H1 (cell line): ENCODE results near the gene RRN3. TPM values are rescaled to one million over a fixed set of nuclear protein-coding genes. Genes with fewer than 3 reads are reported as not detected.

Experiments used
- CTCF ChIA-PET: fragments of 300-600 bp; sonication (Branson Sonifier 250); formaldehyde crosslinking; loops from one replicate; lab custom pipeline; 2021; ENCODE audit not compliant: partially characterized antibody; lab: Charles Lee
- POLR2A ChIA-PET: fragments of 300-600 bp; sonication (Branson Sonifier 250); formaldehyde crosslinking; loops from one replicate; lab custom pipeline; 2021; ENCODE audit warnings: inconsistent platforms; ENCODE audit not compliant: partially characterized antibody; lab: Charles Lee
- DNase-seq, 2 experiments: peaks; one replicate each; pipeline versions ENCODE4 v3.0.0 to v3.0.0-alpha.2; 2010 to 2022; ENCODE audit warnings: low spot score in 2 of 2, low read depth in 1 of 2, mixed read lengths in 1 of 2
- FAIRE-seq: peaks from 2 replicates; lab custom pipeline; 2011; peaks lifted over from hg19 to GRCh38; lab: Jason Lieb, UNC
- H2AFZ ChIP-seq: 2 replicates; pipeline ENCODE4 v1.8.1; 2012; ENCODE audit warnings: low read length, inconsistent platforms
- H2AK5ac ChIP-seq: 2 replicates; pipeline ENCODE4 v1.6.1; 2013; ENCODE audit warnings: low read depth, low read length
- H2BK120ac ChIP-seq: replicated peaks from 2 replicates; pipeline ENCODE3; 2013; ENCODE audit warnings: low read depth, low read length, inconsistent platforms
- H2BK12ac ChIP-seq: 2 replicates; pipeline ENCODE4 v1.6.1; 2013; ENCODE audit warnings: low read depth, low read length
- H2BK15ac ChIP-seq: 2 replicates; pipeline ENCODE4 v1.6.1; 2013; ENCODE audit warnings: low read length
- H2BK20ac ChIP-seq: 2 replicates; pipeline ENCODE4 v1.6.1; 2013; ENCODE audit warnings: low read length
- H2BK5ac ChIP-seq: 2 replicates; pipeline ENCODE4 v1.6.1; 2013; ENCODE audit warnings: low read depth, low read length
- H3K14ac ChIP-seq: 2 replicates; pipeline ENCODE4 v1.6.1; 2013; ENCODE audit warnings: inconsistent platforms; ENCODE audit not compliant: insufficient read length
- H3K18ac ChIP-seq: 2 replicates; pipeline ENCODE4 v1.6.1; 2013; ENCODE audit warnings: low read length; ENCODE audit errors: extremely low read depth
- H3K23ac ChIP-seq: 2 replicates; pipeline ENCODE4 v1.6.1; 2013; ENCODE audit warnings: inconsistent platforms; ENCODE audit not compliant: insufficient read length
- H3K23me2 ChIP-seq: 2 replicates; pipeline ENCODE4 v1.6.1; 2013; ENCODE audit warnings: low read depth, low read length
- H3K27ac ChIP-seq: 2 replicates; pipeline ENCODE4 v1.6.1; 2011; ENCODE audit warnings: low read depth, low read length, inconsistent platforms
- H3K27me3 ChIP-seq, 4 experiments: replicated peaks in 1 of 4; 1 replicate in 1 of 4; 2 replicates in 3 of 4; pipeline versions ENCODE4 v1.6.1 to v1.8.1; 2011 to 2013; ENCODE audit warnings: low read length in 3 of 4, mild to moderate bottlenecking in 3 of 4, inconsistent platforms in 2 of 4, mixed read lengths in 2 of 4, moderate library complexity in 1 of 4; ENCODE audit not compliant: control insufficient read depth in 3 of 4, insufficient read depth in 3 of 4; ENCODE audit errors: extremely low read depth in 1 of 4
- H3K36me3 ChIP-seq, 4 experiments: 2 replicates each; pipeline versions ENCODE4 v1.6.1 to v1.8.1; 2011 to 2013; ENCODE audit warnings: mild to moderate bottlenecking in 4 of 4, low read length in 3 of 4, moderate library complexity in 2 of 4, control low read depth in 1 of 4, inconsistent platforms in 1 of 4; ENCODE audit not compliant: insufficient read depth in 4 of 4, control insufficient read depth in 2 of 4
- H3K4ac ChIP-seq: replicated peaks from 2 replicates; pipeline ENCODE3; 2013; ENCODE audit warnings: low read length, low read depth, mixed read lengths, inconsistent platforms; ENCODE audit not compliant: insufficient read length
- H3K4me1 ChIP-seq, 4 experiments: replicated peaks in 1 of 4; 1 replicate in 1 of 4; 2 replicates in 3 of 4; pipeline versions ENCODE4 v1.6.1 to v1.8.1; 2011 to 2013; ENCODE audit warnings: low read length in 3 of 4, inconsistent platforms in 2 of 4, mixed read lengths in 1 of 4; ENCODE audit not compliant: insufficient read depth in 4 of 4, control insufficient read depth in 3 of 4
- H3K4me2 ChIP-seq, 2 experiments: 2 replicates each; pipeline versions ENCODE4 v1.6.1 to v1.8.1; 2011 to 2013; ENCODE audit warnings: low read depth in 2 of 2, low read length in 2 of 2, control low read depth in 1 of 2, inconsistent platforms in 1 of 2, mild to moderate bottlenecking in 1 of 2; ENCODE audit not compliant: insufficient read depth in 1 of 2
- H3K4me3 ChIP-seq, 4 experiments: fragments of 200-600, 300-600 bp in 1 of 4; sonication (generic), shearing (Covaris generic), sonication (Bioruptor Twin) in 1 of 4; 2 replicates each; pipeline versions ENCODE4 v1.5.1 to v1.8.1; 2011 to 2016; ENCODE audit warnings: low read length in 4 of 4, low read depth in 3 of 4, control low read depth in 2 of 4, inconsistent platforms in 2 of 4, mild to moderate bottlenecking in 2 of 4, mixed read lengths in 1 of 4, moderate library complexity in 1 of 4; ENCODE audit not compliant: insufficient read depth in 2 of 4; ENCODE audit errors: extremely low read depth in 1 of 4
- H3K56ac ChIP-seq: replicated peaks from 2 replicates; pipeline ENCODE3; 2013; ENCODE audit warnings: low read depth, mild to moderate bottlenecking, mixed read lengths, low read length, inconsistent platforms; ENCODE audit not compliant: insufficient read length
- H3K79me1 ChIP-seq: 2 replicates; pipeline ENCODE4 v1.6.1; 2013; ENCODE audit warnings: low read depth, low read length, control low read depth
- H3K79me2 ChIP-seq, 2 experiments: 2 replicates each; pipeline versions ENCODE4 v1.6.1 to v1.8.1; 2012 to 2013; ENCODE audit warnings: low read length in 2 of 2, mild to moderate bottlenecking in 2 of 2, inconsistent platforms in 1 of 2; ENCODE audit not compliant: insufficient read depth in 2 of 2, control insufficient read depth in 1 of 2
- H3K9ac ChIP-seq, 4 experiments: replicated peaks in 1 of 4; 1 replicate in 1 of 4; 2 replicates in 3 of 4; pipeline versions ENCODE4 v1.6.1 to v1.8.1; 2011 to 2013; ENCODE audit warnings: low read depth in 3 of 4, low read length in 3 of 4, control low read depth in 2 of 4, mild to moderate bottlenecking in 2 of 4, moderate library complexity in 2 of 4, inconsistent platforms in 1 of 4; ENCODE audit errors: extremely low read depth in 1 of 4
- H3K9me3 ChIP-seq, 2 experiments: 2 replicates each; pipeline versions ENCODE4 v1.6.1 to v1.8.1; 2012 to 2013; ENCODE audit warnings: mild to moderate bottlenecking in 2 of 2, moderate library complexity in 2 of 2, control low read depth in 1 of 2, inconsistent platforms in 1 of 2, low read depth in 1 of 2, low read length in 1 of 2, mixed read lengths in 1 of 2; ENCODE audit not compliant: insufficient read depth in 2 of 2
- H4K20me1 ChIP-seq, 2 experiments: replicated peaks in 1 of 2; 2 replicates each; pipeline versions ENCODE3 to v1.8.1; 2011 to 2013; ENCODE audit warnings: inconsistent platforms in 2 of 2, low read length in 2 of 2, mild to moderate bottlenecking in 1 of 2; ENCODE audit not compliant: insufficient read depth in 2 of 2, control insufficient read depth in 1 of 2
- H4K5ac ChIP-seq: 2 replicates; pipeline ENCODE4 v1.6.1; 2013; ENCODE audit warnings: low read length, low read depth, mixed read lengths, inconsistent platforms; ENCODE audit not compliant: insufficient read length
- H4K8ac ChIP-seq: 2 replicates; pipeline ENCODE4 v1.8.0; 2013; ENCODE audit warnings: mild to moderate bottlenecking, moderate library complexity, low read length, inconsistent platforms; ENCODE audit not compliant: insufficient read depth; ENCODE audit errors: extremely low read depth
- H4K91ac ChIP-seq: replicated peaks from 2 replicates; pipeline ENCODE3; 2013; ENCODE audit warnings: low read length, mixed read lengths, inconsistent platforms; ENCODE audit not compliant: insufficient read length
- BCL11A ChIP-seq, 2 experiments: IDR thresholded peaks; one replicate each; pipeline ENCODE4 v1.6.1; 2011; ENCODE audit warnings: low read depth in 2 of 2, low read length in 2 of 2, mild to moderate bottlenecking in 2 of 2
- JUN ChIP-seq: IDR thresholded peaks from 2 replicates; pipeline ENCODE4 v1.6.1; 2011; ENCODE audit warnings: low read depth, mild to moderate bottlenecking, improper control_type of control experiment, low read length
- KDM1A ChIP-seq: fragments of 200-600, 300-600 bp; sonication (generic); IDR thresholded peaks from 2 replicates; pipeline ENCODE4 v1.7.1; 2016; ENCODE audit warnings: mild to moderate bottlenecking, low read length, borderline replicate concordance
- RBBP5 ChIP-seq: IDR thresholded peaks from 2 replicates; pipeline ENCODE4 v1.7.1; 2012; ENCODE audit warnings: low read depth, mild to moderate bottlenecking, inconsistent platforms, low read length, moderate library complexity, borderline replicate concordance
- SIN3A ChIP-seq, 2 experiments: IDR thresholded peaks in 1 of 2; conservative IDR thresholded peaks in 1 of 2; 2 replicates each; pipeline ENCODE4 v1.6.1; 2011 to 2012; ENCODE audit warnings: low read length in 2 of 2, improper control_type of control experiment in 1 of 2, low read depth in 1 of 2, mild to moderate bottlenecking in 1 of 2
- SIRT6 ChIP-seq: IDR thresholded peaks from one replicate; pipeline ENCODE4 v1.7.1; 2012; ENCODE audit warnings: low read length, inconsistent platforms
- SP4 ChIP-seq: IDR thresholded peaks from 2 replicates; pipeline ENCODE4 v1.6.1; 2012; ENCODE audit warnings: low read length, inconsistent platforms
- TAF1 ChIP-seq: IDR thresholded peaks from 2 replicates; pipeline ENCODE4 v1.6.1; 2011; ENCODE audit warnings: mild to moderate bottlenecking, low read depth, low read length
- WGBS, 2 experiments: shearing (Covaris generic) in 1 of 2; methylation state at CpG; one replicate each; pipeline versions ENCODE4 v1.1.6 to v1.1.7; 2013 to 2015; ENCODE audit warnings: low lambda C conversion rate in 2 of 2, mixed read lengths in 2 of 2, inconsistent platforms in 1 of 2, low coverage in 1 of 2, missing lambda C conversion rate in 1 of 2; ENCODE audit not compliant: insufficient replicate concordance in 2 of 2, insufficient coverage in 1 of 2, insufficient read length in 1 of 2; ENCODE audit errors: extremely low coverage in 1 of 2, missing lambda C conversion rate in 1 of 2; 5-methylcytosine and 5-hydroxymethylcytosine counted together
- polyA plus RNA-seq, 7 experiments: library from polyadenylated mRNA; depleted of rRNA in 3 of 7; stranded (reverse) in 5 of 7; unstranded in 2 of 7; fragments of >200 nt in 5 of 7; fragments of 200-250 nt in 2 of 7; gene quantifications; 1 replicate in 5 of 7; 2 replicates in 1 of 7; 4 replicates in 1 of 7; pipeline versions ENCODE4 v1.2.1 to v1.2.3, GENCODE V29; 2011 to 2013; ENCODE audit warnings: missing spikeins in 2 of 7, mixed read lengths in 2 of 7
- total RNA-seq: library from RNA; stranded (reverse); fragmentation: NEBNext Ultra II Directional; extraction: Animal tissue kit (Norgen Biotek cat#: 25700); gene quantifications from 2 replicates; pipeline ENCODE4 v1.2.1, GENCODE V29; 2021
- TF ChIP-seq, protein P1 (sequence below), 3 experiments: IDR thresholded peaks; 1 replicate in 2 of 3; 2 replicates in 1 of 3; pipeline versions ENCODE4 v1.5.1 to v1.6.1; 2011; ENCODE audit warnings: low read length in 3 of 3, mild to moderate bottlenecking in 3 of 3, inconsistent platforms in 2 of 3, low read depth in 1 of 3, moderate library complexity in 1 of 3; ENCODE audit not compliant: insufficient read depth in 1 of 3; ENCODE audit errors: control extremely low read depth in 1 of 3

RRN3 gene
- total and polyA plus RNA-seq, 2 of the 8 experiments (the other 6 are each of a cell fraction or from before 2014, with no cell fraction given): 15.1 to 26.0 TPM

GRCh38 chr16:15046692-15047376 is 47.2 kb downstream of the RRN3 start:
- Histone ChIP-seq H2AFZ (no peak overlapping the region), H3K27me3 (no peaks in the 10 kb centered on the region), H3K18ac (no peak overlapping the region), H3K36me3 (peaks cover 0 to 7% (median 1%) of the 10 kb centered on the region in 4 experiments; a peak in 2 of 8 replicates), H2BK15ac (no peak overlapping the region), H2BK5ac (no peak overlapping the region), H4K20me1 (peaks cover 2% of the 10 kb centered on the region in 2 experiments), H3K79me2 (peaks cover 0 to 8% of the 10 kb centered on the region in 2 experiments; a peak in 2 of 4 replicates), H3K4me3 (no peak overlapping the region), H2BK20ac (no peak overlapping the region), H3K4me1 (no peaks in the 10 kb centered on the region), H3K9me3 (no peaks in the 10 kb centered on the region), H3K56ac (no peak overlapping the region), H2AK5ac (no peak overlapping the region), H2BK12ac (no peak overlapping the region), H4K5ac (no peak overlapping the region), H3K27ac (no peak overlapping the region), H3K14ac (no peak overlapping the region), H3K9ac (no peak overlapping the region), H3K4me2 (no peak overlapping the region), H4K8ac (no peak overlapping the region), H3K4ac (no peak overlapping the region), H3K79me1 (peaks cover 7% of the 10 kb centered on the region), H3K23ac (no peak overlapping the region), H2BK120ac (no peak overlapping the region), H3K23me2 (no peaks in the 10 kb centered on the region), H4K91ac (no peak overlapping the region)
- POLR2A ChIA-PET: no interaction called here
- 93% methylated on average over 21 of the region's 21 CpGs; no CpG with 5 or more reads in 1 of the 2 experiments for WGBS, 2 experiments
- FAIRE-seq (no peak), DNase-seq (no peak)
- CTCF ChIA-PET: interaction anchor here (0.9 to 1.4 kb wide), 2 partner anchors 10 to 13 kb away, joined by 3 read pairs; no protein-coding TSS in a partner anchor
- no peak for TF ChIP-seq SIN3A (conservative IDR thresholded peaks at IDR 0.05 in 1 of 2, IDR thresholded peaks at IDR 0.05 in 1 of 2; ENCODE audit: low read depth in 1 of 2, low read length in 2 of 2)
- no peak for TF ChIP-seq TAF1
- TF ChIP-seq SP4: no peak
- no peak for TF ChIP-seq SIRT6
- TF ChIP-seq BCL11A (IDR thresholded peaks at IDR 0.05; ENCODE audit: low read depth in 2 of 2, low read length in 2 of 2): no peak
- TF ChIP-seq RBBP5: no peak
- TF ChIP-seq KDM1A: peak; percentile 30; the same call in 1 of the 2 replicates
- TF ChIP-seq, protein P1, sequence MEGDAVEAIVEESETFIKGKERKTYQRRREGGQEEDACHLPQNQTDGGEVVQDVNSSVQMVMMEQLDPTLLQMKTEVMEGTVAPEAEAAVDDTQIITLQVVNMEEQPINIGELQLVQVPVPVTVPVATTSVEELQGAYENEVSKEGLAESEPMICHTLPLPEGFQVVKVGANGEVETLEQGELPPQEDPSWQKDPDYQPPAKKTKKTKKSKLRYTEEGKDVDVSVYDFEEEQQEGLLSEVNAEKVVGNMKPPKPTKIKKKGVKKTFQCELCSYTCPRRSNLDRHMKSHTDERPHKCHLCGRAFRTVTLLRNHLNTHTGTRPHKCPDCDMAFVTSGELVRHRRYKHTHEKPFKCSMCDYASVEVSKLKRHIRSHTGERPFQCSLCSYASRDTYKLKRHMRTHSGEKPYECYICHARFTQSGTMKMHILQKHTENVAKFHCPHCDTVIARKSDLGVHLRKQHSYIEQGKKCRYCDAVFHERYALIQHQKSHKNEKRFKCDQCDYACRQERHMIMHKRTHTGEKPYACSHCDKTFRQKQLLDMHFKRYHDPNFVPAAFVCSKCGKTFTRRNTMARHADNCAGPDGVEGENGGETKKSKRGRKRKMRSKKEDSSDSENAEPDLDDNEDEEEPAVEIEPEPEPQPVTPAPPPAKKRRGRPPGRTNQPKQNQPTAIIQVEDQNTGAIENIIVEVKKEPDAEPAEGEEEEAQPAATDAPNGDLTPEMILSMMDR (IDR thresholded peaks at IDR 0.05; ENCODE audit: control extremely low read depth in 1 of 3, insufficient read depth in 1 of 3, low read depth in 1 of 3, low read length in 3 of 3): peak; percentile 6 to 26 (median 18); a peak in 2 of 4 replicates
- TF ChIP-seq JUN: no peak
